RCC 7860 (cell line): ENCODE data around the gene THOP1.

Experiments
- DNase-seq: peaks from one replicate; pipeline ENCODE4 v3.0.0-alpha.2; 2015; ENCODE audit warnings: low spot score
- FAIRE-seq: peaks from 2 replicates; lab custom pipeline; 2012; peaks lifted over from hg19 to GRCh38; lab: Jason Lieb, UNC

Gene THOP1

DNA sequence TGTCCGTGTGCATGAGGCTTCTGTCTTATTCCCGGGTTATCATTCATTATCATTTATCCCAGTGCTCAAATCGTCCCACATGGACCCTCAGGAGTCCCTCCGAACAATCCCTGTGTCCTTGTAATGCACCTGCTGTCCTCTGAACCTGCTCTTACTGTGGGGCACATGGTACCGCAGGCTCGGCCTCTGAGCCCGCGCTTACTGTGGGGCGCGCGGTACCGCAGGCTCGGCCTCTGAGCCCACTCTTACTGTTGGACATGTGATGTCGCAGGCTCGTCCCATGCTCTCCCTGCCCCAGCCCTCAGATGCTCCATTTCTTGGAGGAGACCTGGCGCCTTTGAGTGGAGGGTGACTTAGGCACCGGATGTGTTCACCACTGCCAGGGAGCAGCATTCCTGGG, 17.5 kb downstream of the THOP1 start:
- no peak for FAIRE-seq
- no peak for DNase-seq

DNA sequence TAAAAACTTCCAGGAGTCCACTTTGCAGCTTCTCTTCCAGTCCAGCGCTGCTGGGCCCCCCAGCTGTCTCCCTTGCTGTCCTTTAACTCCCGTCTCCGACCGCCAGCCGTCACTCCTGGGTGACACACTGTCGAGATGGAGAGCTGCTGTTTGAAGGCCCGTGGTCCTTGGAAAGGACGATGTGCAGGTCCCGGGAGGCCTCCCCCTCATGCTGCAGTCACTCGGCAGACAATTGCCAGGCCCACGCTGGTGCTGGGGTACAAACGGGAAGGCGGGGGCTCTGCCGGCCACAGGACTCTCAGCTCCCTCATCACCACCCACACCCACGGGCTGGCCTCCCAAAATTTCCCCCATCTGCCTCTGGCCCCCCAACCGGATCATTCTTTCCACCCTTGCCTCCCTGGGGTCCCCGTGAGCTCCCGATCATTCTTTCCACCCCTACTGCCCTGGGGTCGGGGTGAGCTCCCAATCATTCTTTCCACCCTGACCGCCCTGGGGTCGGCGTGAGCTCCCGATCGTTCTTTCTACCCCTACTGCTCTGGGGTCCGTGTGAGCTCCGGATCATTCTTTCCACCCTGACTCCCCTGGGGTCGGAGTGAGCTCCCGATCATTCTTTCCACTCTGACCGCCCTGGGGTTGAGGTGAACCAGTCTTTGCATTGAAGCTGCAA, 18.3 kb downstream of the THOP1 start:
- no peak for DNase-seq
- FAIRE-seq, result no peak

DNA sequence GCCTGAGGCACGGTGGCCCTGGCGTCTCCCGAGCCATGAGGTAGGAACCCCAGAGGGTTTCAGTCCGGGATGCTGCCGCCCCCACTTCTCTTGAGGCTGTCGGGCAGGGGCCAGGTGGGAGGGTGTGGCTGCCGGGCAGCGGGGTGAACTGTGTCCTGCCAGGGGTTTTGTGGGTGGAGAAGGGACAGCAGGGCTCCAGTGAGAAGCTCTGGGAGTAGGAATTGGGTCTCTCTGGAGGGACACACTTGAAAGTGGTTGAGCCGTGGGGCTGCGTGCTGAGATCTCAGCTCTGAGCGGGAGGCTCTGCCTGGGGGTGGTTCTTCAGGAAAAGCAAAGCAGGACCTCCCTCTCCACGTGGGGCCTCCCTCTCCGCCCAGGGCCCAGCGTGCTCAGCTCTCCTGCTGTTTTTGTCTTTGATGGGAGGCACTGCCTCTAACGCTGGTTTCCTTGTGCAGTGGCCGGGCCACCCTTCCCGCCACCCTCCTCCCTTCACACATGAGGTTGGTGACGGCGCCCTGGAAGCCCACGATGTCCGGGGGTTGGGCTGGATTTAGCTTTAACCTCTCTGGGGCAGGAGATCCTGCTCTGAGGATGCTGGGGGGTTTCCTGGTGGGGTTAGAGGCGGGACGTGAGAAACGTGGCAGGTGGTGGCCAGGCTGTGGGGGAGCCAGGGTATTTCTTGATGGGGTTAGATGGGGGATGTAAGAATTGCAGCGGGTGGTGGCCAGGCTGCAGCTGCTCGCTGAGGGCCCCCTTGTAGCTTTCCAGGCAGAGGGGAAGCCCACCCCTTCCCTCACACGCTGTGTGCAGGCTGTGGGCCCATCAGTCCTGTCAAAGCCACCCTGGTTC, 19.1 kb downstream of the THOP1 start:
- DNase-seq (no peak), FAIRE-seq (no peak)

GRCh38 chr19:2805261-2805900, 20.1 kb downstream of the THOP1 start:
- FAIRE-seq (no peak), DNase-seq (no peak)

GRCh38 chr19:2805991-2806649, 20.8 kb downstream of the THOP1 start:
- FAIRE-seq (no peak), DNase-seq (no peak)

DNA sequence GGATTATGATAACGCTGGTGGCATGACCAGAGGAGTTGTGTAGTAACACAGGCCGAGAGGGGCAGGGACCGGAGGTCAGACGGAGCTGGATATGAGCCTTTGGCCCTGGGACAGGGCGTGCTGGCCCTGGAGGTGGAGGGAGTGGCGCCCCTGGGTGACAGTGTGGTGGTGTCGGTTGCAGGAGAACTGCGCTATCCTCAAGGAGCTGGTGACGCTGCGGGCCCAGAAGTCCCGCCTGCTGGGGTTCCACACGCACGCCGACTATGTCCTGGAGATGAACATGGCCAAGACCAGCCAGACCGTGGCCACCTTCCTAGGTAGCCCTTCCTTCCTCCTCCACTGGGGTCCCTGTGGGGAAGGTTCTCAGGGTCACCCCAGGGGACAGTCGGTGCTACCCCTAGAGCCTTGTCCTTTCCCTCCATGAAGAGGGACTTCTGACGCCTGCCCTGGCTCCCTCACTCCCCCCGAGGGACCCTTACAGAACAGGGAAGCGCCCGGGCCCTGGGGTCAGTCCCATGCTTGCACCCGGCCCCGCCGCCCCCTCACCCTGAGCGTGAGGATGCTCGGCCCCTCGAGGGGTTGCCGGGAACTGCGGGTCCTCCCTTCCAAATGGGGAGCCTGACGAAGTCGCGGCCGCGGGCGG, 21.6 kb downstream of the THOP1 start:
- FAIRE-seq, result no peak
- DNase-seq, result no peak

- FAIRE-seq, result no peak
These were observed 22.3 kb downstream of the THOP1 start for GRCh38 chr19:2807379-2808128.

DNA sequence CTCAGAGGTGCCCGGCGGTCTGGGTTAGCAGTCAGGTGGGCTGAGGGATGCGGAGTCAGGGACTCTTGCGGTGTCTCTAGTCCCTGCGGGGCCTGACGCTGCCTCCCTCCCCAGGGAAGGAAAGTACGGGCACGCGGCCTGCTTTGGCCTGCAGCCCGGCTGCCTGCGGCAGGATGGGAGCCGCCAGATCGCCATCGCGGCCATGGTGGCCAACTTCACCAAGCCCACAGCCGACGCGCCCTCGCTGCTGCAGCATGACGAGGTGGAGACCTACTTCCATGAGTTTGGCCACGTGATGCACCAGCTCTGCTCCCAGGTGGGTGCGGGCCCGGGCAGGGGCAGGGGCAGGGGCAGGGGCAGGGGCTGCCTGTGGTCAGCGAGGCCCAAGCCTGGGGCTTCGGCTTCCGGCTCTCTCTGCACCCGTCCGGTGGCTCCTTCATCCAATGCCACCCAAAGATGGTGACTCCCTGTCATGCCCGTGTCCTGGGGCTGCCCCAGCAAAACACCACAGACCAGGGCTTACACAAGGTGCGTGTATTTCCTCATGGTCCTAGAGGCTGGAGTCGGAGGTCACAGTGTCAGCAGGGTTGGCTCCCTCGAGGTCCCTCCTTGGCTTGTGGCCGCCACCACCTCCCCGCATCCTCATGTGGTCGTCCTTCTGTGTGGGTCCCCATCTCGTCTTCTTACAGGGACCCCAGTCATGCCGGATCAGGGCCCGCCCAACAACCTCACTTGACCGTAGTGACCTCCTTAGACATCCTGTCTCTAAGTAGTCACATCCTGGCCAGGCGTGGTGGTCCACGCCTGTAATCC, 23.0 kb downstream of the THOP1 start:
- FAIRE-seq (no peak), DNase-seq (no peak)

More at GRCh38 chr19:2807379-2808128, 22.3 kb downstream of the THOP1 start:
- no peak for DNase-seq

GRCh38 chr19:2809387-2810140, 24.3 kb downstream of the THOP1 start:
- DNase-seq (no peak), FAIRE-seq (no peak)

DNA sequence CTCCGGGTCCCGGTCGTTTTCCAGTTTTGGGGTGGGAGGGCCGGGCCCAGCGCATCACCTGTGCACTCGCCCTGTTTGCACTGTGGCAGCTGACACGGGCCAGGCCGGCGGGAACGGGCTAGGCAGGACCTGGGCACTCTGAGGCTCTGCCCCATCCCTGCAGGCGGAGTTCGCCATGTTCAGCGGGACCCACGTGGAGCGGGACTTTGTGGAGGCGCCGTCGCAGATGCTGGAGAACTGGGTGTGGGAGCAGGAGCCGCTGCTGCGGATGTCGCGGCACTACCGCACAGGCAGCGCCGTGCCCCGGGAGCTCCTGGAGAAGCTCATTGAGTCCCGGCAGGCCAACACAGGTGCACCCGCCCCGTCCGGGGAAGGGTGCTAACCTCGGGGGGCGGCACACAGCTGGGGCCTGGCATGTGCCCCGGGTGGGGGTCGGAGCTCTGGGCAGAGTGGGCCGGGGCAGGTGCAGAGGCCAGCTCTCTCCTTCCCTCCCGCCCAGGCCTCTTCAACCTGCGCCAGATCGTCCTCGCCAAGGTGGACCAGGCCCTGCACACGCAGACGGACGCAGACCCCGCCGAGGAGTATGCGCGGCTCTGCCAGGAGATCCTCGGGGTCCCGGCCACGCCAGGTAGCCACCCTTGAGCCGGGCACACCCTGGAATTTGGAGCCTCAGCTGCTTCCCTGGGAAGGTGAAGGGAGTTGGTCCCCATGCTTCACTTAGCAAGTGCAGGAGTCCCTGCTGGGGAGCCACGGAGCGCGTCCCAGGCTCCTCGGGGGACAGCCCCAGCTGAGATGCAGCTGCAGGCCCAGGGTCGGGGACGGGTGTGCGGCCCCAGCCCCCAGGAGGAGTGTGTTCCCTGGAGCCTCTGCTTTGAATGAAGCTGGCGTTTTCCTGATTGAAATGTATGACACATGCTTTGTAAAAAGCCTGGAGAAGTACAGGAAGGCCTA, 25.1 kb downstream of the THOP1 start:
- no peak for DNase-seq
- FAIRE-seq, result no peak

GRCh38 chr19:2811221-2811722, 26.0 kb downstream of the THOP1 start:
- FAIRE-seq (no peak), DNase-seq (no peak)

- no peak for DNase-seq
- FAIRE-seq, result no peak
These were observed 26.6 kb downstream of the THOP1 start for GRCh38 chr19:2811735-2812413.

- FAIRE-seq, result no peak
These were observed 27.3 kb downstream of the THOP1 start for GRCh38 chr19:2812414-2813234.

GRCh38 chr19:2813235-2814160, 28.2 kb downstream of the THOP1 start:
- FAIRE-seq (no peak), DNase-seq (no peak)

More at GRCh38 chr19:2812414-2813234, 27.3 kb downstream of the THOP1 start:
- no peak for DNase-seq

DNA sequence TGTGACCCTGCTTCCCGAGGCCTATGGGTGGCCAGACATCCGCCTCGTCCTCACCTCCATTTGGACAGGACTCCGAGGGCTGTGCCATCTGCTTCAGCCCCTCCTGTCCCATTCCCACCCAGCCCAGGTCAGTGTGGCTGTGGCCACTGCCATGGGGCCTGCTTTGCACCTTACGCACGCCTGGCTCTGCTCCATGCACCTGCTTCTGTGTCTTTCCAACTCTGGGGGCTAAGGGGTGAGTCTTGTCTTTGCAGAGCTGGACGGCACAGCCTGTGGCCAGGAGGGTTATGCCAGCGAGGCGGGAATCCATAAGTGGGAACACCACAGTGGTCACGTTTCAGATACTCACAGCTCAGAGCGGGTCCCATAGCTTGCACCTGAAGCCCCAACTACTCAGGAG, 29.1 kb downstream of the THOP1 start:
- FAIRE-seq, result no peak
- no peak for DNase-seq
